Kasumi-1 (cell line): ENCODE results near the gene NBEA.

Source experiments
- DNase-seq, 2 experiments: peaks; one replicate each; lab custom pipeline; 2025; lab: John Stamatoyannopoulos, UW

NBEA gene

DNA sequence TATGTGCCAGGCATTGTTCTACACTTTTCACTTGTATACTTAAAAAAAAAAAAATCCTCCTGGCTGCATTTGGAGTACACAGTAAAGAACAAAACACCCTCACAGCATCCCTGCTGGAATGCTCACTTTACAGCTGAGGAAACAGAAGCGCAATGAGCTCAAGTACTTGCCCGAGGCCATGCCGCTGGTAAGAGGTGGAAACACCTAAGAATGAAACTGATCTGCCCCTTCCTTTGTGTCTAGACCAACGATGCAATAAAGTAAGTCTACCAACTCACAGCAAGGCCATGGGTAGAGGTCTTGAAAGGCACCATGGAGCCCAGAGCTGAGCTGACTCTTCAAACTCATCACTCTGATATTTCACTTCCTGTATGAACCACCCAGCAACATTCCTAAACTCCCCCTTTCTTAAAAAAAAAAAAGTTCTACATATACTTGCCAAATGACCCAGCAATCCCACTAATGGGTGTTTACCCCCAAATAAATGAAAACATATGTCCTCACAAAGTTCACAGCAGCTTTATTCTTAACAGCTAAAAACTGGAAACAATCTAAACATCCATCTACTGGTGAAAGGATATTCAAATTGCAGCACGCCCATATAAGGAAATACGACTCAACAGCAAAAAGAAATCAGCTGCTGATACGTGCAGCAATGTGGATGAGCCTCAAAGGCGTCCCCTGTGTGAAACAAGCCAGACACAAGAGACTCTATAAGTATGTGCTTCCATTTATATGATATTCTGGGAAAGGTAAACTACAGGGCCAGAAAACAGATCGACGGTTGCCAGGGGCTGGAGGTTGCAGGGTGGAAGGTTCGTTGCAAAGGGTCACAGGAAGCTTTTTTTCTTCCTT, 771.1 kb downstream of the NBEA start:
- DNase-seq = no peak

DNA sequence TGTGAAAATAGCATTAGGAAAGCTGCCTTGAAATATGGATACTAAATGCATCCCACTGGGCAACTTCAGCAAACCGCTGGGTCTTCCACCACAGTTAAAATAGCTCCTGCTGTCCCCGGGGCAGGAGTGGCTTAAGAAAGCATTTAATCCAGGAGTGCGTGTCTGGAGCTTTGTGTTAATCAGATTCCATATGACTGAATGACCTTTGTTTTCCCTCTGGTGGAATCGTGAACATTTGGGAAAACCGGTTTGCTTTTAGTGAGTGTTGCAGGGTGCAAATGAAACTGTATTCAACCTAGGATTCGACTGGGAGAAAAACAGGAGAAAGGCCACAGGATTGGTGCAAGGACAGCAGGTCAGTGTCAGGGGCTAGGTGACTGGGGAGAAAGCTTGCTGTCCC, 772.1 kb downstream of the NBEA start:
- no peak for DNase-seq

GRCh38 chr13:35714588-35715377, 772.7 kb downstream of the NBEA start:
- DNase-seq = no peak

DNA sequence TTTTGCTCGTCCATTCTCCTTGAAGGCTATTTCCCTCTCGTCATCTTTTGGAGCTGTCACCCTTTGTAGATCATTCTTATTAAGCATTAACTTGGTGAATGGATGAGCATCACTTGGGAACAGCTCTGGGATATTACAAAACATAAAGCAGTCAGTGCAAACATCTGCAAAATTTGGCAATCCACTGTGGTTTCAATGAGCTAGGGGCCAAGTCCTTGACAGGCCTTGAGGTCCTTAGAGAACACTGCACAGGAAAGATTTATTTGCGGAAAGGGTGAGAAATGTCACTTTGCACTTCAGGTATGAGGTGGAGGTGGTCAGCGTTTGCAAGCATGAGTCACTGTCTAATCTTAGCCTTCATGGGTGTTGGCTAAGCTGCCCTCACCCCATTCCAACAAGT, 774.1 kb downstream of the NBEA start:
- no peak for DNase-seq

- no peak for DNase-seq
Observed at GRCh38 chr13:35716729-35717128, 774.7 kb downstream of the NBEA start.

GRCh38 chr13:35718084-35718483, 776.0 kb downstream of the NBEA start:
- no peak for DNase-seq

- no peak for DNase-seq
Observed at GRCh38 chr13:35720290-35720689, 778.2 kb downstream of the NBEA start.

GRCh38 chr13:35720690-35721554, 778.9 kb downstream of the NBEA start:
- peak; percentile 2 to 17 for DNase-seq
